ENCODE data around the gene SOBP.

SOBP gene

GRCh38 chr6:107689951-107690642 lies 200.2 kb downstream of the SOBP start:
- no peak for DNase-seq (ENCODE audit: low read depth, low spot score)

DNA sequence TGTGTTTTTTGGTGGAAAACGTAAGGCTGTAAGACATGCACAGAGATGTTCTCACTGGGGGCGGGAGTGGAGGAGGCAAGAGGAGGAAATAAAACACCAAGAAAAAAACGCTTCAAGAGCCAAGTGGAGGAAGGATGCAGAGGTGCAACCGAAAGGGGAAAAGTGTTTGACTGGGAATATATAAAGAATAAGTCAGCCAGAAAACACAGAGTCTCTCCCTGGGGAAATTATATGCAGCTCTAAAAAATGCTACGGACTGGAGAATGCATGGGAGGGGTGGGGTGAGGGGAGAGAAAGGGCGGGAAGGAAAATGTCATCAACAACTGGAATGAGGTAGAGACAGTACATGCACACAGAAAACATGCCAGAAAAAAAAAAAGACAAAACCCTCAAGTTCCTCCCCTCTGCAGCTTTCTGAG lies 200.7 kb downstream of the SOBP start:
- DNase-seq (ENCODE audit: low read depth, low spot score): no peak

DNA sequence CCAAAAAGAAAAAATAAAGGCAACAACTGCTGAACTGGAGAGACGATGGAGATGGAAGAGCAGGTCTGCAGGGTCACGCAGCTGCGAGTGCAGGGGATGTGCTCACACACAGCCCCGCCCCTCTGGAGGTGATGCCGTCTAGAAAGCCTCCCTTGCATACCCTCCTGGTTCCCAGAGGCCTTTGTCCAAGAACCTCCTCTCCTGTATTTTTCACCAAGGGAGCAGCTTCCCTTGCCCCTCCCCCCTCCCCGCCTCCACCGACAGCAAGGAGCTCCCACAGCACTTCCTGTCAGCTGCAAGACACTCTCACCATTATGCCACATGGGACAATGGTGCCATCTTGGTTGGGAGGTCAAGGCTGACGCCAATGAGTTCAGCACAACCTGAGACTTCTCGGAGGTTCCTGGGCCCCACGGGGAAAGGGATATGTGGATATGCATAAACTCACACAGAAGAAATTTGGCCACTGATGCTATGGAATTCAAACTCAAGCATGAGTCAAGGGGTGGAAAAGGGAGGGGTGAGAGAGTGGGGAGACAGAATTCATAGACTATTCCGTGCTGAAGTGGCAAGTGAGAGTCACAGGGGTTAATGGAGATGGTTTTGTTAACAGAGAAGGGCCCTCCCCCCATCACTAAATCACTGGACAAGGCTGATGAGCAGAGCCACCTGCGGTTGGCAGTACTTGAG lies 201.3 kb downstream of the SOBP start:
- no peak for DNase-seq (ENCODE audit: low read depth, low spot score)

- DNase-seq (ENCODE audit: low read depth, low spot score): no peak
Observed at GRCh38 chr6:107692351-107692750, 202.4 kb downstream of the SOBP start.

- DNase-seq (ENCODE audit: low read depth, low spot score): no peak
Observed at GRCh38 chr6:107695061-107695720, 205.3 kb downstream of the SOBP start.

- DNase-seq (ENCODE audit: low read depth, low spot score): no peak
Observed at GRCh38 chr6:107697682-107698081, 207.8 kb downstream of the SOBP start.

- no peak for DNase-seq (ENCODE audit: low read depth, low spot score)
Observed at GRCh38 chr6:107698146-107698545, 208.2 kb downstream of the SOBP start.

DNA sequence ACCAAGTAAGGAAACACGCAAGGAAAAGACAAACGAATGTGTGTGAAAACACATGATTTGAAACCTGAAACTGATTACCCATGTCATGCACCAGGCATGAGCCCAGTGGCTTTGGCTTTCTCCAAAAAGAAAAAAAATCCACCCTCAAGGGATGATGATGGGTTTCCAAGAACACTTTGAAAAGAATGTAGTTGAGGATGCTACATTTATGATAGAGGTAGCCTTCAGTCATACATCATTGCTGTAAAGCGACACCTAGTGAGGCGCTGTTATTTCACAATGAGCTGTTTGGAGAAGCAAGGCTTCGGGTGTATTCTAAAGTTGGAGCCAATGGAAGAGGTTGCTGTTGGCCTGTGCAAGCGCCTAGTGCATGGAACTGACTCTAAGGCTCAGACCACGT lies 209.3 kb downstream of the SOBP start:
- DNase-seq (ENCODE audit: low read depth, low spot score): no peak

GRCh38 chr6:107699697-107700325 lies 209.9 kb downstream of the SOBP start:
- DNase-seq (ENCODE audit: low read depth, low spot score): no peak

DNA sequence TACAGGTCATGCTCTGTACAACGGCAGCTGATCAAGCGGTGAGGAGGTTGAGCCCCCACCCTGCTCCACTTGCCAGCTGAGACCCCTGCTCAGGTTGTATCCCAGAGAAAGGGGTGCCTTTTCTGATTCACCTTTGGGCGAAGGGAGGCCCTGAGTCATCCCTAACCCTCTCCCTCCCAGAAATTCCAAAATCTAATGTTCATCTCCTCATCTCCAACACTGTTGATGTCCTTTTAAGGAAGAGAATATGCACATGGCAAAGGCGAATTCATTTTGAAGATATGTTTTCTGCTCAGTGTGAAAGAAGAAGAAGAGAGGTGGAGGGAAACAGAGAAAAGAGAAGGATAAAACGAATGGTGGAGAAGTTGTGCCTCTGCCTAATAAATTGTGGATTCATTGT lies 213.7 kb downstream of the SOBP start:
- no peak for DNase-seq (ENCODE audit: low read depth, low spot score)

DNA sequence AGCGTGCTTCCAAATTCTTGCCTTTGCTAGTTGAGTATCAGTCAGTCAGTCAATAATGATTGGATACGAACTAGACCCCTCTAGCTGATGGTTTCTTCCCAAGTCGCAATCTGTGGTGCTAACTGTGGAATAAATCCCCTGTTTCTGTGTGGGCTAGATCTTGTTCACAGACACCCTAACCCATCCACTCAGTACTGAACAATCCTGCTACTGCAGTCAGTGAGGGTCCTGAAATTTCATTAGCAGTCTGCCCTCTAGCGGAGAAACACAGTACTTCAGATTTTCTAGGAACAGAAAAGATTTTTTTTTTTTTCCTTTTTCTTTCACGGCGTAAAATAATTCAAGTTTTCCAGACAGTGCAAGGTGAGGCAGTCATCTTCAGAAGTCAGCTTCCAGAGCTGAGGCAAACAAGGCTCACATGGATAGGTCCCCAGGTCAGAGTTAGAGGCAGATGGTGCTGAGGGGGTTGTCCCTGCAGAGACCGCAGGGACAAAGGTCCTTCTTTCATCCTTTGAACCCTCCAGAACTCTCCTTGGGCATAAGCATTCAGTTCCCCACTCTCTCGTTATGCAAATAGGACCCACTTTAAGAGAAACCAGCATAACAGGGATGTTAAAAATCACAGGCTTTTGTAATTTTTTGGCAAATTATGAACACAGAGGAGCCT lies 214.6 kb downstream of the SOBP start:
- DNase-seq (ENCODE audit: low read depth, low spot score): no peak

GRCh38 chr6:107706516-107707115 lies 216.7 kb downstream of the SOBP start:
- no peak for DNase-seq (ENCODE audit: low read depth, low spot score)

DNA sequence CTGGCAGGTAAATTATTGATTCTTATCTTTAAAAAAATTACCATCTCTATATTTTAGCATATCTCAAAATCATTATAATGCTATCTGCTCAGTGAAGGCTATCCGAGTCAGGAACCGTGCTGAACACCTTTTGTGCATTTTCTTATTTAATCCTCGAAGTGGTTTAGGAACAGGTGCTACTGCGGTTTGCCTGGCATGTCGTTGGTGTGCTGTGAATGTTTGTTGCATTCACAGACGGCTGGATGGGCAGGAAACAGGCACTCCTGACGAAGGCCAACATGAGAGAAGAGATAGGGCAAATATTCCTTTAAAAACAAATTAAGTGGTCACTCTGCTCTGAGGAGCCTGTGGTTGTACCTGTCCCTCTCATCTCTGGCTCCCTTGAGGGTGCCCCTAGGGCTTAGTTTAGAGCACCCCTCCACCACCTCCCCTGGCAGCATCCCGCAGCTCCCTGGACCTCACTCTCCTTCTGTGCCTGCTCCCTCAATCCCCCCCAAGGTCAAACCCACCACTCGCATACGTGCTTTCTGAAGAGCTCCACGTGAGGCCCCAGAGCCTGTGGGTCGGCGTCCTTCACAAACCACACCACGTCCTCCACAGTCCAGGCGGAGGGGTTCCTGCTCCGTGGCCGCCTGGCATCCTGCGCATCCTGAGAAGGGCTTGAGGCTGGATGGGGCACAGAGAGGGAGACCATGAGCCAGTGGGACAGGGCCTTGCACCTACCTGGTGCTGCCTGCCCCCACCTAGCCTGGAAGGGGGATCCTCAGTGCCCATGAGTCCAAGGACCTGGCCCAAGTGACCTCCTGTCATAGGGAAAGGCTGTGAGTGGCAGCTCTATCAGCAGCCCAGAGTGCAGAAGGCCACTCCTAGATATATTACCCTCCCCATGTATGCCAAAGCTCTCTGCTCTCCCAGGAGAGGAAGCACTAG lies 217.7 kb downstream of the SOBP start:
- DNase-seq (ENCODE audit: low read depth, low spot score): no peak

DNA sequence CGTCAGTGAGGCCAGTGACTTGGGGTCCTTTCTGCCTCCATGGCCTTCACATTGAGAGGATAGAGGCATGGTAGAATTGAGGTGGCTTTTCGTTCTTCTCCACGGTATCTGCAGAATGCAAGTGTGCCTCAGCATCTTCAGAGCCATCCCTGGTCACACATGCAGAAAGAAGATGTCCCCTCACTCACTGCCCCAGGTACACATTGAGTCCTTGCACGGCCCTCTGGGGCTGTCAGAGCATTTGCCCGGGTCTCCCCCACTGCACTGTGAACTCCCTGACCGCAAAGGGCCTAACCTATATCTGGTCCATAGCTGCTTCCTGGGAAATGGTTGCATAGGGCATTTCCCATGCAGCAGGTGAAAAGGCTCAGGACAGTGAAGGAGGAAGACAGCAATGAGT lies 218.5 kb downstream of the SOBP start:
- DNase-seq (ENCODE audit: low read depth, low spot score): no peak

DNA sequence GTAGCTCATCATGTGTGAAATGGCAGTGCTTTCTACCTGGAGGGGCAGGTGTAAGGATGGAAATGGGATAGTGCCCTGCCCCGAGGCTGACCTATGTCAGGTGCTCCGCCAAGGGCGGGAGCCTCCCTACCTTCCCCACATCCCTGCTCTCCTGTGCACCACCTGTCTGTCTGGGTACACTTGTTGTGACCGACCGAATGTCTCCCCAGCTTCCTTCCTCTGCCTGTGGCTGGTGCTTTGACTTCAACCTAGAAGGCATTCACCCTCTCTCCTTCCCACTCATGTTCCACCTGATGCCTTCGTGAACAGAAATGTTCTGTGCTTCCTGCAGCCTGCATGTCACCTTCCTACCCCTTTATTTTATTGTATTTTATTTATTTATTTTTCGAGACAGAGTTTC lies 219.4 kb downstream of the SOBP start:
- DNase-seq (ENCODE audit: low read depth, low spot score): no peak

Measured in activated naive CD8-positive, alpha-beta T cell treated with anti-CD3 and anti-CD28 coated beads, Interleukin-2, amount 50 U/mL, for 16 hours (primary cell).